ENCODE results near the gene HBZ. TPM values are rescaled to one million over a fixed set of nuclear protein-coding genes. Genes with fewer than 3 reads are reported as not detected.
"Not testable (repeated sequence)": the region's sequence is repeated elsewhere in the genome, so short reads cannot be mapped to it uniquely, and the experiment has no call there.

HBZ gene
- total RNA-seq, 1 donor from 2014 or later = not detected

GRCh38 chr16:133716-134115 lies 18.7 kb upstream of the HBZ start:
- no peak for DNase-seq (ENCODE audit: low read depth, low spot score)

GRCh38 chr16:138049-138417 lies 14.4 kb upstream of the HBZ start:
- DNase-seq (ENCODE audit: low read depth, low spot score) = no peak

DNA sequence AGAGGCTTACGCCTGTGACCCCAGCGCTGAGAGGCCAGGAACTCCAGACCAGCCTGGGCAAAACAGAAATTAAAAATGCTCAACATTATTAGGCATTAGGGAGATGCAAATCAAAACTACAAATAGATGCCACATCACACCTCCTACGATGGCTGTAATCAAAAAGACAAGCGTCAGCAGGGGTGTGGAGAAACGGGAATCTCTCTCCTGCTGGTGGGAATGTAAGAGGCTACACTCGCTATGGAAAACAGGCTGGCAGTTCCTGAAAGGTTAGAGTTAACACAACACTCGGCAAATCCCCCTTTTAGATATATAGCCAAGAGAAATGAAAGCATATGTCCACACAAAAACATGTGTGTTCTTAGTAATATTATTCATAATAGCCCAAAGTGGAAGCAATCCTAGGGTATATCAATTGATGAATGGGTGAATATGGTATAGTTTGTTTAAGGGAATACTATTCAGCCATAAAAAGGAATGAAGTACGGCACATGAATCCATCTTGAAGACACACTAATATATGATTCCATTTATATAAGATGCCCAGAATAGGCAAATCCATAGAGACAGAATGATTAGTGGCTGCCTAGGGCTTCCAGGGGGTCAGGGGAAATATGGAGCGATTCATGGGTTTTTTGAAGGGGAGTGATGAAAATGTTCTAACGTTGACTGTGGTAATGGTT lies 12.1 kb upstream of the HBZ start:
- no peak for DNase-seq (ENCODE audit: low read depth, low spot score)

GRCh38 chr16:142405-142967 lies 10.0 kb upstream of the HBZ start:
- DNase-seq (ENCODE audit: low read depth, low spot score) = no peak

- DNase-seq (ENCODE audit: low read depth, low spot score) = no peak
These were observed 9.4 kb upstream of the HBZ start for GRCh38 chr16:143047-143446.

DNA sequence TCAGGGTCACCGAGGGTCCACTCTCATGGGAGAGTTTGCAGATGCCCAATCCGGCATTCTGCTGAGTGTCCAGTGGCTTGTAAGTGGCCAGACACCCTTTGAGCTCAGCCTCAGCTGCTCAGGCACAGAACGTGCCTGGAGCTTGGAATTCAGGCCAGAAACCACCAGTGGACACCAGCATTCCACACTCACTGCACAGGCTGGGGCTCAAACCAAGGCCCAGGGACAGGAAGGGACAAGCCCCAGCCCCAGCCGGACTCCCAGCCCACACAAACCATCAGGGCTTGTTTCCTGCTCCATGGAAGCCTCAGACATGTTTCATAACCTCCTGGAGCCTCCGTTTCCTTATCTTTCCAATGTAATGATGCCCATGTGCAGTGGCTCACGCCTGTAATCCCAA lies 9.0 kb upstream of the HBZ start:
- no peak for DNase-seq (ENCODE audit: low read depth, low spot score)

- DNase-seq (ENCODE audit: low read depth, low spot score) = no peak
These were observed 7.6 kb upstream of the HBZ start for GRCh38 chr16:144797-145252.

DNA sequence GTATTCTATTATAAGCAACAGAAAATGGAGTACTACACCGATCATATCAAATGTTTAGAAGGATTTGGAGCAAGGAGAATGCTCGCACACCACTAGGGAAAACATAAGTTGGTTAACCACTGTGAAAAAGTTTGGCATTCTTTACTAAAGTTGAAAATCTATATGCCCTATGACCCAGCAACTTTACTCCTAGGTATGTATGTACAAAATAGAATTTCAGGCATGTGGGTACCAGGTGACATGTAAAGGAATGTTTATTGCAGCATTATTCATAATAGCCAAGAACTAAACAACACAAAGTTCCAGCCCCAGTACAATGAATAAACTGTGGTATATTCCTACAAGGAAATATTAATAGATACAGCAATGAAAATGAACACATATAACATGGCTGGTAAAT lies 5.8 kb upstream of the HBZ start:
- no peak for DNase-seq (ENCODE audit: low read depth, low spot score)

DNA sequence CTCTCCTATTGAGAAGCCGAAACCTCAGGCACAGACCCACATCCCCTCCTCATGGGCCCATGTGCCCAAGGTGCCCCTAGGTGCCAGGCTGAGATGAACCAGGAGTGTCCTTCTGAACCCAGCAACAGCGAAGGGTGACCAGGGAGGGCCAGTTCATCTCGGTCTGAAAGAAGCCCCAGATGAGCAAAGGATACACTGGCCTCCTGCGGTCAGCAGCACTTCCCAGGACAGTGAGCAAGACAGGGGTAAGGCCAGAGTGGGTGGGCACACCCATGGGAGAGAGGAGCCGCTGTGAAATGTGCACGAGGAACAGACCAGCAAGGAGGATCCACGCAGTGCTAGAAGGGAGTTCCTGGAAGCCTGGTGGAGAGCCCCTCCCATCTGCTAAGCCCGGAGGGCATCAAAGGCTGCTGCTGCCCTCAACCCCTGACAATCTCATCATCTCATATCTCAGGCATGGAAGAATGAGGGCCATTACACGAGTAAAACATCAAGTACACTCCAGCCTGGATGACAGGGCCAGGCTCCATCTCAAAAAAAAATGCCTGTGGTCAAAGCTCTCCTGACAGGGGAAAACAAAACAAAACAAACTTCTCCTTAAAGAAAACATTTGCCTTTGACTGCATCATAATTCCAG lies 3.3 kb upstream of the HBZ start:
- DNase-seq (ENCODE audit: low read depth, low spot score) = no peak

- not testable (repeated sequence) for DNase-seq (ENCODE audit: low read depth, low spot score)
These were observed 681 bp downstream of the HBZ start for GRCh38 chr16:153129-153521.

DNA sequence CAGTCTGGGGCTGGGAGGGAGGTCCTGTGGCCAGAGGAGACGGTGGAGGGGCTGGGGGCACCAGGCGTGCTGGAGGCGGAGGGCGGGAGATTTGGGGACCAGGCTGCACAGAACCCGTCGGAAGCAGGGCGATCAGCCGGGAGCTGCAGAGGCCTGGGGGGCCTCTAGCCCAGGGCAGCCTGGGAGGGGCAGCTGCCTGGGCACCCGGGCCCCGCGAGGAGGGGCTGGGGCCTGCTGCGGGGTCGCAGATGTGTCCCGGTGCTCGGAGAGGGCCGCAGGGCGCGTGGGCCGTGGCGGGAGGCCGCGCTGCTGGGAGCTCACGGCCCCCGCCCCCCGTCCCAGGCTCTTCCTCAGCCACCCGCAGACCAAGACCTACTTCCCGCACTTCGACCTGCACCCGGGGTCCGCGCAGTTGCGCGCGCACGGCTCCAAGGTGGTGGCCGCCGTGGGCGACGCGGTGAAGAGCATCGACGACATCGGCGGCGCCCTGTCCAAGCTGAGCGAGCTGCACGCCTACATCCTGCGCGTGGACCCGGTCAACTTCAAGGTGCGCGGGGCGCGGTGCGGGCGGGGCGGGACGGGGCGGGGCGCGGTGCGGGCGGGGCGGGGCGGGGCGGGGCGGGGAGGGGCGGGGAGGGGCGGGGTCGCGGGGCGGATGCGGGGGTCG lies 1.2 kb downstream of the HBZ start:
- DNase-seq (ENCODE audit: low read depth, low spot score) = not testable (repeated sequence)

GRCh38 chr16:154217-155030 lies 2.0 kb downstream of the HBZ start:
- DNase-seq (ENCODE audit: low read depth, low spot score) = no peak

DNA sequence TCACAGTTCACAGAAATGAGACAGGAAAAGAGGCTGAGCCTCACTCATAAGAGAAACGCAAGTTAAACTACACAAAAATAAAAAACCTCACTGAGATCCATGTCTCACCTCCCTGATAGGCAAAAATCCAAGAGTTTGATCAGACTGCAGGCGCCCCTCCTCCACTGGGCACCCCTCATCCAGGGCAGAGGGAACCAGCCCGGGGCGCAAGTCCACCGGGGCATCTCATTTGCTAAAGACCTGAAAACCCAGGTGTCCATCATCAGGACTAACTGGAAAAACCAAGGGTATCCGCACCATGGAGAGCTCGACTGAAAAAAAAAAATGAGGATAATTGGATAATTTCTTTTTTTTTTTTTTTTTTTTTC lies 2.6 kb downstream of the HBZ start:
- no peak for DNase-seq (ENCODE audit: low read depth, low spot score)

DNA sequence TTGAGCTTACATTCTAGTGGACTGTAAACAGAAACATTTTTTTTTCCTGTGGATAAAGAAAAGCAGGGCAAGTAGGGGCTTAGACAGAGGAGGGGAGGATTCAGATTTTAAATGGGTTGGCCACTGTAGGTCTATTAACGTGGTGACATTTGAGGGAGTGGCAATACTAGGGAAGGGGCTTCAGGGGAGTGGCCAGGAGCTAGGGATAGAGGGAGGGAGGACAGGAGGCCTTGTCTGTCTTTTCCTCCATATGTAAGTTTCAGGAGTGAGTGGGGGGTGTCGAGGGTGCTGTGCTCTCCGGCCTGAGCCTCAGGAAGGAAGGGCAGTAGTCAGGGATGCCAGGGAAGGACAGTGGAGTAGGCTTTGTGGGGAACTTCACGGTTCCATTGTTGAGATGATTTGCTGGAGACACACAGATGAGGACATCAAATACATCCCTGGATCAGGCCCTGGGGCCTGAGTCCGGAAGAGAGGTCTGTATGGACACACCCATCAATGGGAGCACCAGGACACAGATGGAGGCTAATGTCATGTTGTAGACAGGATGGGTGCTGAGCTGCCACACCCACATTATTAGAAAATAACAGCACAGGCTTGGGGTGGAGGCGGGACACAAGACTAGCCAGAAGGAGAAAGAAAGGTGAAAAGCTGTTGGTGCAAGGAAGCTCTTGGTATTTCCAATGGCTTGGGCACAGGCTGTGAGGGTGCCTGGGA lies 6.8 kb downstream of the HBZ start:
- DNase-seq (ENCODE audit: low read depth, low spot score) = no peak

DNA sequence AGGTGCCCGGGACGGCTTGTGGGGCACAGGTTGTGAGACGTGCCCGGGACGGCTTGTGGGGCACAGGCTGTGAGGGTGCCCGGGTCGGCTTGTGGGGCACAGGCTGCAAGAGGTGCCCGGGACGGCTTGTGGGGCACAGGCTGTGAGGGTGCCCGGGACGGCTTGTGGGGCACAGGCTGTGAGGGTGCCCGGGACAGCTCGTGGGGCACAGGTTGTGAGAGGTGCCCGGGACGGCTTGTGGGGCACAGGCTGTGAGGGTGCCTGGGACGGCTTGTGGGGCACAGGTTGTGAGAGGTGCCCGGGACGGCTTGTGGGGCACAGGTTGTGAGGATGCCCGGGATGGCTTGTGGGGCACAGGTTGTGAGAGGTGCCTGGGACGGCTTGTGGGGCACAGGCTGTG lies 7.8 kb downstream of the HBZ start:
- not testable (repeated sequence) for DNase-seq (ENCODE audit: low read depth, low spot score)

DNA sequence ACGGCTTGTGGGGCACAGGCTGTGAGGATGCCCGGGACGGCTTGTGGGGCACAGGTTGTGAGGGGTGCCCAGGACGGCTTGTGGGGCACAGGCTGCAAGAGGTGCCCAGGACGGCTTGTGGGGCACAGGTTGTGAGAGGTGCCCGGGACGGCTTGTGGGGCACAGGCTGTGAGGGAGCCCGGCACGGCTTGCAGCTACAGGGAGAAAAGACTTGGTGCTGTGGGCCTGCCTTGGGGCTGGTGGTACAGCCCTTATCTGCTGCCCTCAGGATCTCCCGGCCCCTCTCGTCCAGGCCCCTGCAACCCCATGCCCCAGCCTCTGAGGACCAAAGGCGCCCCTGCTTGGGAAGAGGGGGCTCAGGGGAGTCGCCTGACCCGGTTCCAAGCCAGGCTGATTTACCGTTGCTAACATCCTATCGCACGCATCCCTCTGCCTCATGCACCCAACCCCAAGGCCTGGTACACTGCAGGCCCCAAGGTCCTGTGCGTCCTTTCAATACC lies 8.3 kb downstream of the HBZ start:
- no peak for DNase-seq (ENCODE audit: low read depth, low spot score)

- no peak for DNase-seq (ENCODE audit: low read depth, low spot score)
These were observed 10.0 kb downstream of the HBZ start for GRCh38 chr16:162271-162991.

DNA sequence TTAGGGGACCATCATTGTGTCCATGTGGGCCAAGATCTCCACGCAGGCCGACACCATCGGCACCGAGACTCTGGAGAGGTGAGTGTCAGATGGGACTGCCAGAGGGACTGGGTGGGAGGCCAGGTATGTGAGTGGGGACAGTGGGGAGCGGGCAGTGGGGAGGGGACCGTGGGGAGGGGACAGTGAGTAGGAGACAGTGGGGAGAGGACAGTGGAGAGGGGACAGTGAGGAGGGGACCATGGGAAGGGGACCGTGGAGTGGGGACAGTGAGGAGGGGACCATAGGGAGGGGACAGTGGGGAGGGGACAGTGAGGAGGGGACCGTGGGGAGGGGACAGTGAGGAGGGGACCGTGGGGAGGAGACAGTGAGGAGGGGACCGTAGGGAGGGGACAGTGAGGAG lies 10.7 kb downstream of the HBZ start:
- not testable (repeated sequence) for DNase-seq (ENCODE audit: low read depth, low spot score)

GRCh38 chr16:163696-164095 lies 11.3 kb downstream of the HBZ start:
- DNase-seq (ENCODE audit: low read depth, low spot score) = not testable (repeated sequence)
